Uterine smooth muscle cell (primary cell): ENCODE measurements around the gene STEEP1. TPM values are rescaled to one million over a fixed set of nuclear protein-coding genes. Genes with fewer than 3 reads are reported as not detected.

ENCODE experiments used
- total RNA-seq: library from RNA; depleted of rRNA; stranded (reverse); fragments of >200 nt; gene quantifications from 2 replicates; pipeline ENCODE4 v1.2.3, GENCODE V29; 2014

Gene STEEP1
- total RNA-seq = 37.4 and 45.0 TPM in 2 replicates

DNA sequence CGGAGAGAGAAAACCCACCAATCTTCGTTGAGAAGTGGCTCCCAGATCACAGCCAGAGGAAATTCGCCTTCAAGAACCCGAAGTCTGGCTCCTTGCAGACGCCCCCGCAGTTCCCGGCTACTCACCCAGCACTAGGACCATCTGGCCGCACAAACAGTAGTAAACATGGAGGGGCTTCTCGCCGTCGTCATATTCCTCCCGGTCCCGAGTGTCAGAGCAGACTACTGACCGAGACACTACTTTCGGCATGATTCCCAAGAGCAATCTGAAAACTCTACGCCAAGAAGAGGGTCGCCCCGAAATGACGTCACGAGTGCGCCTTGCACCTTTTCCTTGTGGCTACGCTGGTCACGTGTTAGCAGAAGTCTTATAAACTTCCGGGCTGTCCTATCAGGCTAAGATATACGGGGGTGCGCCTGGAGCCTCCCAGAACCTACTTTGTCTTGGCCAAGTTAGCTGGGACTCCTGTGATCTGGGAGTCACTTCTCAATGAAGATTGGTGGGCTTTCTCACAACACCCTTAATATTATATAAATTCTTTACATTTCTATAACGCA, at the start of gene STEEP1:
Gene STEEP1 (minus strand): TSS at position 303 of the 557 bp plus-strand sequence. CDS start 54 bp downstream, at position 249.

GRCh38 chrX:119606280-119607017, 41.2 kb upstream of the STEEP1 start, which contains the start of gene NKRF:
Gene NKRF, minus strand, starts transcription at chrX:119606424.

DNA sequence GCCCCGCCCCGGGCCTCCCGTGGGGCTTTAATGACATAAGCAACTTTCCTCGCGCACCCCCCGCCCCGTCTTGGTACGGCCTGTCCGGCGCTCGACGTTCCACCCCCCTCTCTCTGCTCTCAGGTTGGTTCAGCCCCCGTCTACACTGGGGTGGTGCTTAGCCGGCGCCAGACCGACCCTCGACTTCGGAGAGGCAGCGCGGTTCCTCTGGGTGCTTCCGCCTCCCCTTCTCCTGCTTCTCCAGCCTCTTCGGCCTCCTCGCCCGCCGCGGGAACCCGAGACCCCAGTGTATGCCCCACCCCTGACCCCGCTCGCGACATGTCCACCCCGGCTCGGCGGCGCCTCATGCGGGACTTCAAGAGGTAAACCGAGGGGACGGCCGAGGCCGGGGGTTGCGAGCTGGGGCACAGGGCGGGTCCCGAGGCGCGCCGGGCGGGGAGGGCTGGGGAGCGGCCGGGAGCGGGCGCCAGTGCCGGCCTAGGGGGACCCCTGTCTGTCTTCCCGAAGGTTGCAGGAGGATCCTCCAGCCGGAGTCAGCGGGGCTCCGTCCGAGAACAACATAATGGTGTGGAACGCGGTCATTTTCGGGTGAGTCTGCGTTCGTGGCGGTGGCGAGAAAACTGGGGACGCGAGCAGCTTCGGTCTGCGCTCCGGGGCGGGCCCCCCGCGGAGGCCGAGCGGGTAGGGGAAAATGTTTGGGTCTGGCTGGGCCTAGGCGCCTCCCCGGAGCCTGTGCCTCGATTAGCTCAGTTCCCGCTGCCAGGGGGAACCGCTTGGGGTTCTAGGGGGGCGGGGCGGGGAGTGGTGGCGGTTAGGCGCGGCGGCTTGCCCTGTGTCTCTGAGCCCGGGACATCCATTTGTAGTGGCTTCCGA, 9.4 kb upstream of the STEEP1 start, which contains the start of gene UBE2A:
Gene UBE2A (plus strand): TSS at position 170 of the 873 bp plus-strand sequence. CDS start 149 bp downstream, at position 319.

Other genes with a start within 250 kb of the STEEP1 start
- gene SLC25A43, start 166.1 kb downstream of the STEEP1 start, total RNA-seq = 25.7 and 28.0 TPM in 2 replicates
- gene SLC25A5, start 97.0 kb downstream of the STEEP1 start, total RNA-seq = 181 and 321 TPM in 2 replicates
- gene UBE2A, start 9.2 kb upstream of the STEEP1 start, total RNA-seq = 27.4 and 28.0 TPM in 2 replicates
- gene NKRF, start 41.0 kb upstream of the STEEP1 start, total RNA-seq = 4.2 and 4.8 TPM in 2 replicates
- 10.1 and 21.2 TPM in 2 replicates for gene SEPTIN6, start 127.8 kb upstream of the STEEP1 start, total RNA-seq
- under 0.01 TPM in 1 of 2 replicates, not detected in the other for gene SOWAHD, start 193.2 kb upstream of the STEEP1 start, total RNA-seq
- gene RPL39, start 226.2 kb upstream of the STEEP1 start, total RNA-seq = 3,324 and 4,202 TPM in 2 replicates